Glomerular visceral epithelial cell (primary cell): ENCODE results near the gene ORM2.
A peak's percentile ranks its signal among the peaks of the same experiment; 100 is the strongest.

ENCODE experiments used
- DNase-seq: peaks from one replicate; pipeline ENCODE4 v3.0.0-alpha.2; 2016; ENCODE audit errors: extremely low spot score

ORM2 gene

GRCh38 chr9:114370251-114370967 is 40.7 kb downstream of the ORM2 start:
- DNase-seq, result no peak

GRCh38 chr9:114370968-114371320 is 41.3 kb downstream of the ORM2 start:
- DNase-seq, result no peak

DNA sequence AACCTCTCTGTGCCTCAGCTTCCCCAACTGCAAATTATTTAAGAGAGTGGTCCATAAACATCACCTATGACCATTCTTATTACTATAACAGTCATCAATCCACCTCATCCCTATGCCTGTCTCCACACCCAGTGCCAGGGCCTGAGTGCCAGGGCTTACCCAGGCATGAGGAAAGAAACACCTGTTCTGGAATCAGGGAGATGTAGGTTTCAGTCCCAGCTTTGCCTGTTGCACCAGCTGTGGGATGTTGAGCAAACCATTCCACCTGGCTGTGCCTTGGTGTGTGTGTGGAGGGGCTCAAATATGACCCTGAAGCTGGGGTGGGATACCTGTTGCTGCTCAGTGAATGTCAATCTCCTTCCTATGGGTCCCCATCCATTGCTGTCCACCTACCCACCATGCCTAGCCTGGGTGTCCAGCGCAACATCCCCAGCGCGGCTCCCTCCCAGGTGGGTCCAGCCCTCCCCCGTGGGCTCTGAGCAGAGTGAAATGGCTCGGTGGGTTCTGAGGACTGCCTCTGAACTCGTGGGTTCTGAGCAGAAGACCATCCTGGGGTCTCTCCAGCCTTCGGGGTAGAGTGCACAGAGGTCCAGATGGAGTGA is 41.8 kb downstream of the ORM2 start:
- DNase-seq, result no peak

- DNase-seq, result peak; percentile 79
Observed at GRCh38 chr9:114371973-114372917, 42.6 kb downstream of the ORM2 start.

DNA sequence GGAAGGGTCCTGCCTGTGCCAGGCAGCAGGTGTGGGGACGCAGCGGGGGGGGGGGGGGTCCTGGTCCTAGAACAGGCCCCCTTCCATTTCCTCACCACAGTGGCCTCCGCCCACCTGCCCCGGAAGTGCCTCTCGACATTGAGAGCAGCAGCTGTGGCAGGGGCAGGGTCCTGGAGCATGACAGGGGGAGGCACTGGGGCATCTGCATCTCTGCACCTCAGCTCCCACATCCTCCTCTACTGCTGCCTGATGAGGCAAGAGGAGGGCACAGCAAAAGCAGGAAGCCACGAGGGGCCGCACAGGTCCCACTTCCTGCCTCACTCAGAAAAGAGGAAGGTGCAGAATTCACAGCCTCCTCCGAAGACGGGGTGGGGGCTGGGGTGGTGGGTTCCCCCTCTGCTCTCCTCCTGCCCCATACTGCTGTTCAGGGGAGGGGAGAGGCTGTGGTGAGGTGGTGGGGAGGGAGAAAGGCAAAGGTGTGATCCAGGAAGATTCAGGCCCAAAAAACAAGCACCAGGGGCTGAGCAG is 43.3 kb downstream of the ORM2 start:
- DNase-seq, result peak; percentile 65

- no peak for DNase-seq
Observed at GRCh38 chr9:114373960-114374730, 44.5 kb downstream of the ORM2 start.

DNA sequence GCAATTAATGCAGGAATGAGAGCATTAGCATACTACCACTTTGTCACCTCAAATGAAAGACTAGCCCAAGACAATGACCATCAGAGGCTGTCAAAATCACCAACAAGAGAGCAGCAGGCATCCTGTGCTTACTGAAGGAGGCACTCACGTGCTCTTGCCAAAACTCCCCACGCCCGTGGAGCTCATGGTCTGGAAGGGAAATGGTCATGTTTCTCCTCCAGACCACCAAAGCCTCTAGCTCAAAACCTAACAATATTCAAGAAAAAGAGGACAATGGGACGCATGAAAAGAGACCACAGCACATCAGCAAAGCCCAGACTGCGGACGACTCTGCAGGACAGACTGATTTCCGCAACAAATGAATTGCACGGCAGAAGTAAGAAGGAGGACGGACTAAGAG is 45.3 kb downstream of the ORM2 start:
- DNase-seq, result no peak

DNA sequence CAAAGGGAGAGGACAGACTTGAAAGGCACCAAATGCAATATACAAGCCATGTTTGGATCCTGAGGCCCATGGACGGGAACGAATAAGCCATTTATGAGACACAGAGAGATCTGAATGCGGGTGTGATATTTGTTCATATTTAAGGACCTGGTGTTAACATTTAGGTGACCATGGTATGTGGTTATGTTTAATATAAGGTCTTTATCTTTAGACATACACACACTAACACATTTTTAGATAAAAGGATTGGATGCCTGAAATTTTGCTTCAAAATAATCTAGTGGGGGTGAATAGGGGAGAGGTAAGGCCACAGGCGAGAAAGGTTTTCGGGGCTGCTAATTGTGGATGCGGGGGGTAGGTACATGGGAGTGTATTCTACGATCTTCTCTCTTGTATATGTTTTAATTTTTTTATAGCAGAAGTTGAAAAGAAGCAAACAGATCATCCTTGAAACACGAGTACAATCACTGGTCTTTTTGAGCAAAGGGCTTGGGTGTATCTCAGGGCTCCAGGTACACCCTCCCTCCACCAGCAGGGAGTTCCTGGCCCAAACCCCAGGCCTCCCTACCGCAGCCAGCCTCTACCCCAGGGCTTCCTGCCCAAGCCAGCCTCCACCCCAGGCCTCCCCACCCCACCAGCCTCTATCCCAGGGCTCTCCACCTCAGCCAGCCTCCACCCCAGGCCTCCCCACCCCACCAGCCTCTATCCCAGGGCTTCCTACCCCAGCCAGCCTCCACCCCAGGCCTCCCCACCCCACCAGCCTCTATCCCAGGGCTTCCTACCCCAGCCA is 45.9 kb downstream of the ORM2 start:
- DNase-seq, result no peak

GRCh38 chr9:114376586-114377445 is 47.1 kb downstream of the ORM2 start:
- no peak for DNase-seq

DNA sequence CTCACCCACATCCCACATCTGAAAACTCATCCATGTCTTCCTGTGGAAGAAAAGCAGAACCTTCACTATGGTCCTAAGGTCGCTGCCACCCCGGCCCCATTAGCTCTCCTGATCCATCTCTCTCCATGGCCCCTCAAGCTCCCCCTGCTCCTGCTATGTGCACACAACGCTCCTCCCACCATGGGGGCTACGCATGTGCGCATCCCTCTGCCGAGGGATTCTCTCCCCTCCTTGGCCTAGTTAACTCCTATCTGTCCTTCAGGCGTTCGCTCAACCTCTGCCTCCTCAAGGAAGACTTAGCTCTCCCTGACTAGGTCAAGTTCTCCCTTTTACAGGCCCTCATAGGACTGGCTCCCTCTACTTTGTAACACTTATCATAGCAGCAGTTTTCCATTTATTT is 48.3 kb downstream of the ORM2 start:
- no peak for DNase-seq

- DNase-seq, result no peak
Observed at GRCh38 chr9:114378883-114379282, 49.2 kb downstream of the ORM2 start.
